PC-9 (cell line): ENCODE measurements around the gene MAMDC4. TPM values are rescaled to one million over a fixed set of nuclear protein-coding genes. Genes with fewer than 3 reads are reported as not detected.

Source experiments
- BruUV-seq: library from RNA; stranded (reverse); fragments of 400-500 nt; replicated peaks from 2 replicates; lab custom pipeline; 2021; lab: Mats Ljungman, UMichigan
- CTCF ChIA-PET: fragments of 300-600 bp; sonication (Branson Sonifier 250); formaldehyde crosslinking; loops from one replicate; lab custom pipeline; 2022; ENCODE audit warnings: antibody characterized with exemption; lab: Charles Lee
- POLR2A ChIA-PET: fragments of 300-600 bp; sonication (Branson Sonifier 250); formaldehyde crosslinking; loops from one replicate; lab custom pipeline; 2022; ENCODE audit warnings: antibody characterized with exemption; ENCODE audit not compliant: unreplicated experiment; lab: Charles Lee
- DNase-seq, 2 experiments: peaks; one replicate each; pipeline versions ENCODE4 v3.0.0 to v3.0.0-alpha.2; 2015 to 2022; ENCODE audit warnings: mixed read lengths in 1 of 2
- H2AFZ ChIP-seq: fragments of 200-600 bp; sonication (generic); 2 replicates; pipeline ENCODE4 v1.8.1; 2017; ENCODE audit warnings: antibody characterized with exemption
- H3F3A ChIP-seq: fragments of 200-600 bp; sonication (generic); 2 replicates; pipeline ENCODE4 v1.8.1; 2017; ENCODE audit warnings: antibody characterized with exemption, mild to moderate bottlenecking, low read depth; ENCODE audit not compliant: insufficient read depth
- H3K27ac ChIP-seq: fragments of 200-600 bp; sonication (generic); 2 replicates; pipeline ENCODE4 v1.6.1; 2016; ENCODE audit warnings: mixed run types
- H3K27me3 ChIP-seq: fragments of 200-600 bp; sonication (generic); 2 replicates; pipeline ENCODE4 v1.6.1; 2016; ENCODE audit warnings: low read depth, mixed run types; ENCODE audit not compliant: insufficient read depth
- H3K36me3 ChIP-seq: fragments of 200-600 bp; sonication (generic); 2 replicates; pipeline ENCODE4 v1.6.1; 2016; ENCODE audit warnings: low read depth, mixed run types
- H3K4me1 ChIP-seq: fragments of 200-600 bp; sonication (generic); replicated peaks from 2 replicates; pipeline ENCODE4 v1.6.1; 2016; ENCODE audit warnings: mixed run types; ENCODE audit not compliant: insufficient read depth
- H3K4me2 ChIP-seq: fragments of 200-600 bp; sonication (generic); 2 replicates; pipeline ENCODE4 v1.6.1; 2017; ENCODE audit warnings: mixed run types
- H3K4me3 ChIP-seq: fragments of 200-600 bp; sonication (generic); 2 replicates; pipeline ENCODE4 v1.6.1; 2016; ENCODE audit warnings: mixed run types
- H3K79me2 ChIP-seq: fragments of 200-600 bp; sonication (generic); 2 replicates; pipeline ENCODE4 v1.6.1; 2017; ENCODE audit warnings: low read depth, mixed run types
- H3K9me2 ChIP-seq: fragments of 200-600 bp; sonication (generic); 2 replicates; pipeline ENCODE4 v1.8.1; 2017; ENCODE audit warnings: mild to moderate bottlenecking; ENCODE audit not compliant: insufficient read depth
- H3K9me3 ChIP-seq: fragments of 200-600 bp; sonication (generic); 2 replicates; pipeline ENCODE4 v1.8.1; 2016; ENCODE audit warnings: low read depth; ENCODE audit not compliant: insufficient read depth
- H4K20me1 ChIP-seq: fragments of 200-600 bp; sonication (generic); 2 replicates; pipeline ENCODE4 v1.8.1; 2017; ENCODE audit not compliant: insufficient read depth
- EZH2 ChIP-seq: fragments of 200-600 bp; sonication (generic); IDR thresholded peaks from 2 replicates; pipeline ENCODE4 v1.8.0; 2017; ENCODE audit warnings: antibody characterized with exemption, low read depth
- intact Hi-C: fragments of 100-400 bp; cut with micrococcal nuclease; formaldehyde crosslinking; loops from one replicate; pipeline ENCODE4 v1.10.0; 2022; ENCODE audit not compliant: unreplicated experiment
- total RNA-seq: library from RNA; stranded (reverse); gene quantifications from 2 replicates; pipeline ENCODE4 v1.2.3, GENCODE V29; 2021
- TF ChIP-seq, protein P1 (sequence below): fragments of 200-600 bp; sonication (generic); conservative IDR thresholded peaks from 2 replicates; pipeline ENCODE4 v1.6.1; 2017; ENCODE audit warnings: mixed run types, antibody characterized with exemption, mild to moderate bottlenecking, moderate library complexity

Gene MAMDC4
- total RNA-seq, 1 experiment from 2014 or later, result 9.2 TPM

- no peaks in the 10 kb centered on the region for H3K9me2 ChIP-seq
- H2AFZ ChIP-seq, result no peak overlapping the region
- no TSS peak for BruUV-seq
- POLR2A ChIA-PET, result interaction anchor here (0.6 kb wide), 1 partner anchor 56 kb away, joined by 3 read pairs; no protein-coding TSS in a partner anchor
- peak overlapping the region; percentile 51; the same call in 1 of the 2 replicates for H3K4me2 ChIP-seq
- H3K27ac ChIP-seq, result no peak overlapping the region
- CTCF ChIA-PET, result no interaction called here
- H3F3A ChIP-seq, result peaks cover 14% of the 10 kb centered on the region
- peaks cover 5% of the 10 kb centered on the region; the same call in 1 of the 2 replicates for H3K4me1 ChIP-seq
- H3K9me3 ChIP-seq, result no peaks in the 10 kb centered on the region
- no peaks in the 10 kb centered on the region for H3K27me3 ChIP-seq
- no peak for DNase-seq
- intact Hi-C loops, result loop anchor here (5.0 kb wide), 2 partner anchors 152 to 182 kb away; partner anchors contain the start of genes ABCA2 and CLIC3
- no peak overlapping the region; the same call in 1 of the 2 replicates for H3K4me3 ChIP-seq
- no peak for TF ChIP-seq EZH2
- TF ChIP-seq, protein P1, sequence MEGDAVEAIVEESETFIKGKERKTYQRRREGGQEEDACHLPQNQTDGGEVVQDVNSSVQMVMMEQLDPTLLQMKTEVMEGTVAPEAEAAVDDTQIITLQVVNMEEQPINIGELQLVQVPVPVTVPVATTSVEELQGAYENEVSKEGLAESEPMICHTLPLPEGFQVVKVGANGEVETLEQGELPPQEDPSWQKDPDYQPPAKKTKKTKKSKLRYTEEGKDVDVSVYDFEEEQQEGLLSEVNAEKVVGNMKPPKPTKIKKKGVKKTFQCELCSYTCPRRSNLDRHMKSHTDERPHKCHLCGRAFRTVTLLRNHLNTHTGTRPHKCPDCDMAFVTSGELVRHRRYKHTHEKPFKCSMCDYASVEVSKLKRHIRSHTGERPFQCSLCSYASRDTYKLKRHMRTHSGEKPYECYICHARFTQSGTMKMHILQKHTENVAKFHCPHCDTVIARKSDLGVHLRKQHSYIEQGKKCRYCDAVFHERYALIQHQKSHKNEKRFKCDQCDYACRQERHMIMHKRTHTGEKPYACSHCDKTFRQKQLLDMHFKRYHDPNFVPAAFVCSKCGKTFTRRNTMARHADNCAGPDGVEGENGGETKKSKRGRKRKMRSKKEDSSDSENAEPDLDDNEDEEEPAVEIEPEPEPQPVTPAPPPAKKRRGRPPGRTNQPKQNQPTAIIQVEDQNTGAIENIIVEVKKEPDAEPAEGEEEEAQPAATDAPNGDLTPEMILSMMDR, result no peak
- H3K79me2 ChIP-seq, result no peaks in the 10 kb centered on the region
- H3K36me3 ChIP-seq, result no peaks in the 10 kb centered on the region
- peaks cover 14% of the 10 kb centered on the region for H4K20me1 ChIP-seq
These were observed 7.2 kb upstream of the MAMDC4 start for GRCh38 chr9:136844761-136845464.

DNA sequence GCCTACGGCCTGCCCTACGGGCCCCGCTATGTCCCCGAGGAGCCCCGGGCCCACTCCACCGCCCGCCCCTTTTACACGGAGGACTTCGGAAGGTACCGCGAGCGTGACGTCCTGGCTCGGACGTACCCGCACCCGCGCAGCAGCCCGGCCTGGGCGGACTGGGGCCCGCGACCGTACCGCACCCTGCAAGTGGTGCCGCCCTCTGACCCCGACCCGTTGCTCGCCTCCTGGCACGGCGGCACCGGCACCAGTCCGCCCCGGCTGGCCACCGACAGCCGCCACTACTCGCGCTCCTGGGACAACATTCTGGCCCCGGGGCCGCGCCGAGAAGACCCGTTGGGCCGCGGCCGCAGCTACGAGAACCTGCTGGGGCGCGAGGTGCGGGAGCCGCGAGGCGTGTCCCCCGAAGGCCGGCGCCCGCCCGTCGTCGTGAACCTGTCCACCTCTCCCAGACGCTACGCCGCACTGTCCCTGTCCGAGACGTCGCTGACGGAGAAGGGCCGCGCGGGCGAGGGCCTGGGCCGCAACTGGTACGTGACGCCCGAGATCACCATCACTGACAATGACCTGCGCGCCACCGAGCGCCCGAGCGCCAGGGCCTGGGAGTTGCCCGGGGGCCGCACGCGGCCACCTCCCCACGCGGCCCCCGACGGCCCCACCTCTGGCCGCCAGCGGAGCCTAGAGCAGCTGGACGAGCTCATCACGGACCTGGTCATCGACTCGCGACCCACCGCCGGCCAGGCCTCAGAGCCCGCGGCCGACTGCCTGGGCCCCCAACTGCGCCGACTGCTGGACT is 6.5 kb upstream of the MAMDC4 start:
- BruUV-seq, result no TSS peak
- no peaks in the 10 kb centered on the region for H3K27me3 ChIP-seq
- CTCF ChIA-PET, result no interaction called here

More for the DNA sequence above, 6.5 kb upstream of the MAMDC4 start:
- intact Hi-C loops, result loop anchor here (2.0 to 5.0 kb wide), 3 partner anchors 45 to 182 kb away; partner anchors contain the start of genes ABCA2 and CLIC3
- POLR2A ChIA-PET, result no interaction called here
- H3K79me2 ChIP-seq, result no peaks in the 10 kb centered on the region
- DNase-seq, result no peak
- peaks cover 15% of the 10 kb centered on the region for H3F3A ChIP-seq
- peaks cover 14% of the 10 kb centered on the region for H4K20me1 ChIP-seq
- H3K36me3 ChIP-seq, result no peaks in the 10 kb centered on the region
- no peaks in the 10 kb centered on the region for H3K9me3 ChIP-seq
- peak overlapping the region; percentile 39; the same call in 1 of the 2 replicates for H3K4me3 ChIP-seq
- TF ChIP-seq, protein P1, result no peak
- TF ChIP-seq EZH2, result no peak
- no peaks in the 10 kb centered on the region for H3K9me2 ChIP-seq
- peaks cover 9% of the 10 kb centered on the region; the same call in 1 of the 2 replicates for H3K4me1 ChIP-seq
- H3K4me2 ChIP-seq, result peak overlapping the region; percentile 51
- no peak overlapping the region for H3K27ac ChIP-seq
- H2AFZ ChIP-seq, result no peak overlapping the region
